Keratinocyte (primary cell): ENCODE data around the gene AATF. TPM values are rescaled to one million over a fixed set of nuclear protein-coding genes. Genes with fewer than 3 reads are reported as not detected.

Experiments
- DNase-seq: peaks from one replicate; pipeline ENCODE4 v3.0.0-alpha.2; 2011; ENCODE audit warnings: low read depth, missing footprints, low spot score
- FAIRE-seq: peaks from 2 replicates; lab custom pipeline; 2011; peaks lifted over from hg19 to GRCh38; lab: Jason Lieb, UNC
- H2AFZ ChIP-seq: 2 replicates; pipeline ENCODE4 v1.6.0; 2012; ENCODE audit warnings: low read length, control low read depth, inconsistent platforms; ENCODE audit not compliant: control insufficient read depth
- H3K27ac ChIP-seq: 2 replicates; pipeline ENCODE4 v1.5.1; 2011; ENCODE audit warnings: low read length; ENCODE audit not compliant: control insufficient read depth, insufficient read depth
- H3K27me3 ChIP-seq: 3 replicates; pipeline ENCODE4 v1.6.0; 2011; ENCODE audit warnings: low read length; ENCODE audit not compliant: control insufficient read depth, insufficient read depth; ENCODE audit errors: extremely low read depth
- H3K36me3 ChIP-seq, 2 experiments: 2 replicates in 1 of 2; 3 replicates in 1 of 2; pipeline ENCODE4 v1.5.1; 2011; ENCODE audit warnings: low read length in 2 of 2, mild to moderate bottlenecking in 1 of 2; ENCODE audit not compliant: control insufficient read depth in 2 of 2, insufficient read depth in 2 of 2; ENCODE audit errors: extremely low read depth in 1 of 2
- H3K4me1 ChIP-seq: 3 replicates; pipeline ENCODE4 v1.5.1; 2011; ENCODE audit warnings: low read length; ENCODE audit not compliant: control insufficient read depth, insufficient read depth; ENCODE audit errors: extremely low read depth
- H3K4me2 ChIP-seq: 3 replicates; pipeline ENCODE4 v1.6.0; 2011; ENCODE audit warnings: low read depth, low read length; ENCODE audit not compliant: control insufficient read depth, insufficient read depth; ENCODE audit errors: extremely low read depth
- H3K4me3 ChIP-seq, 3 experiments: fragments of 200-600 bp in 1 of 3; sonication (generic) in 1 of 3; 2 replicates in 2 of 3; 3 replicates in 1 of 3; pipeline ENCODE4 v1.5.1; 2011 to 2016; ENCODE audit warnings: low read length in 3 of 3, mild to moderate bottlenecking in 3 of 3, control low read depth in 2 of 3, inconsistent platforms in 1 of 3, low read depth in 1 of 3, mixed read lengths in 1 of 3, mixed run types in 1 of 3, moderate library complexity in 1 of 3; ENCODE audit not compliant: control insufficient read depth in 2 of 3, insufficient read depth in 2 of 3; ENCODE audit errors: extremely low read depth in 1 of 3
- H3K79me2 ChIP-seq: 2 replicates; pipeline ENCODE4 v1.6.0; 2012; ENCODE audit warnings: low read length; ENCODE audit not compliant: control insufficient read depth, insufficient read depth
- H3K9ac ChIP-seq: 3 replicates; pipeline ENCODE4 v1.6.0; 2011; ENCODE audit warnings: low read length; ENCODE audit not compliant: control insufficient read depth, insufficient read depth; ENCODE audit errors: extremely low read depth
- H3K9me1 ChIP-seq: 3 replicates; pipeline ENCODE4 v1.6.0; 2011; ENCODE audit warnings: low read length; ENCODE audit not compliant: control insufficient read depth, insufficient read depth; ENCODE audit errors: extremely low read depth
- H3K9me3 ChIP-seq: 2 replicates; pipeline ENCODE4 v1.5.1; 2012; ENCODE audit warnings: low read depth, low read length; ENCODE audit not compliant: control insufficient read depth
- H4K20me1 ChIP-seq: 3 replicates; pipeline ENCODE4 v1.6.0; 2011; ENCODE audit warnings: low read length; ENCODE audit not compliant: control insufficient read depth, insufficient read depth; ENCODE audit errors: extremely low read depth
- CTCF ChIP-seq, 3 experiments: IDR thresholded peaks in 1 of 3; conservative IDR thresholded peaks in 1 of 3; optimal IDR thresholded peaks in 1 of 3; 2 replicates in 2 of 3; 3 replicates in 1 of 3; pipeline versions ENCODE3 to v1.5.1; 2011; ENCODE audit warnings: low read length in 3 of 3, mild to moderate bottlenecking in 3 of 3, moderate library complexity in 2 of 3, control low read depth in 1 of 3, inconsistent platforms in 1 of 3; ENCODE audit not compliant: insufficient read depth in 2 of 3; ENCODE audit errors: extremely low read depth in 1 of 3
- EZH2 ChIP-seq: IDR thresholded peaks from one replicate; pipeline ENCODE4 v1.6.1; 2012; ENCODE audit warnings: inconsistent platforms, mild to moderate bottlenecking, low read length, moderate library complexity
- dilution Hi-C: fragments of 300-500 bp; cut with MboI; formaldehyde crosslinking; loops from one replicate; pipeline ENCODE4 v1.7.0; 2020; ENCODE audit warnings: low sequenced_read_pairs; ENCODE audit not compliant: extremely low pct_ligation_motif_present
- polyA plus RNA-seq, 5 experiments: library from polyadenylated mRNA; depleted of rRNA in 3 of 5; stranded (reverse) in 3 of 5; stranded (forward) in 1 of 5; unstranded in 1 of 5; fragments of >200 nt; gene quantifications; 1 replicate in 1 of 5; 2 replicates in 3 of 5; 3 replicates in 1 of 5; pipeline versions ENCODE4 v1.2.1 to v1.2.3, GENCODE V29; 2011 to 2012; ENCODE audit warnings: missing spikeins in 2 of 5, low read depth in 1 of 5, low replicate concordance in 1 of 5

Gene AATF
- polyA plus RNA-seq, 1 donor (not counting 4 experiments of a cell fraction or from before 2014, with no cell fraction given), result 30.4 TPM

GRCh38 chr17:37047631-37048104, 98.9 kb downstream of the AATF start:
- no peaks in the 10 kb centered on the region for H3K4me1 ChIP-seq
- dilution Hi-C loops, result no loop called here
- H4K20me1 ChIP-seq, result no peaks in the 10 kb centered on the region
- FAIRE-seq (no peak), DNase-seq (peak; percentile 23)
- no peak overlapping the region for H3K4me2 ChIP-seq
- H3K27ac ChIP-seq, result no peak overlapping the region
- H3K9ac ChIP-seq, result no peak overlapping the region
- no peaks in the 10 kb centered on the region for H3K9me1 ChIP-seq
- no peaks in the 10 kb centered on the region for H3K79me2 ChIP-seq
- H3K36me3 ChIP-seq, result peaks cover 7 to 21% of the 10 kb centered on the region in 2 experiments
- peak; percentile 88 to 89 (median 88) for TF ChIP-seq CTCF (optimal IDR thresholded peaks at IDR 0.05 in 1 of 3, IDR thresholded peaks at IDR 0.05 in 1 of 3, conservative IDR thresholded peaks at IDR 0.05 in 1 of 3; ENCODE audit: extremely low read depth in 1 of 3, insufficient read depth in 2 of 3, low read length in 3 of 3)
- TF ChIP-seq EZH2, result no peak
- H3K9me3 ChIP-seq, result no peaks in the 10 kb centered on the region
- H3K4me3 ChIP-seq, result no peak overlapping the region
- H3K27me3 ChIP-seq, result no peaks in the 10 kb centered on the region
- no peak overlapping the region for H2AFZ ChIP-seq

DNA sequence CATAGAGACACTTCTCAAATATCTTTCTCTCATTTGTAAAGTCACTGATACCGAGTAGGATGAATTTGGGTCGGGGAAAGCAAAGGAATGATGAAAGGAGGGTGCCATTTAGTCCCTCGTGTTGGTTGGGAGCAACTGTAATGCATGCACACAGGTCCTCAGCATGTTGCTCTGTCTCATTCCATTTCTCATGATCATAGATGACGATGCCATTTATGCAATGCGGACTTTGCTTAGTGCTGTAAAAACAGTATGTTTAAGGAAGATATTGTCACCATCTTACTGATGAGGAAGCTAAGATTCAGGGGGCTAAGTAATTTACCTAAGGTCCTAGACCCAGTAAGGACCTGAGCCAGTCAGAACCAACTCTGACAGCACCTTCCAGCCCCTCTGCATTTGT, 100.1 kb downstream of the AATF start:
- Histone ChIP-seq H3K36me3 (peaks cover 6 to 21% of the 10 kb centered on the region in 2 experiments), H3K9ac (no peak overlapping the region), H2AFZ (no peak overlapping the region), H3K9me3 (no peaks in the 10 kb centered on the region), H3K27me3 (no peaks in the 10 kb centered on the region), H3K4me1 (no peaks in the 10 kb centered on the region), H3K4me2 (no peak overlapping the region), H3K9me1 (no peaks in the 10 kb centered on the region), H4K20me1 (no peaks in the 10 kb centered on the region), H3K27ac (no peak overlapping the region), H3K4me3 (no peak overlapping the region), H3K79me2 (no peaks in the 10 kb centered on the region)
- dilution Hi-C loops, result no loop called here
- DNase-seq (no peak), FAIRE-seq (no peak)
- TF ChIP-seq EZH2, result no peak
- no peak for TF ChIP-seq CTCF (optimal IDR thresholded peaks at IDR 0.05 in 1 of 3, IDR thresholded peaks at IDR 0.05 in 1 of 3, conservative IDR thresholded peaks at IDR 0.05 in 1 of 3; ENCODE audit: extremely low read depth in 1 of 3, insufficient read depth in 2 of 3, low read length in 3 of 3)
